GM21367 (cell line): ENCODE measurements around the gene ZNF385B.

Experiments used
- ATAC-seq: cut with Tn5 transposase; IDR thresholded peaks from one replicate; pipeline ENCODE4 v1.9.1; 2021; ENCODE audit not compliant: unreplicated experiment

Gene ZNF385B

GRCh38 chr2:179856205-179856604 is 5.2 kb downstream of the ZNF385B start:
- no peak for ATAC-seq

DNA sequence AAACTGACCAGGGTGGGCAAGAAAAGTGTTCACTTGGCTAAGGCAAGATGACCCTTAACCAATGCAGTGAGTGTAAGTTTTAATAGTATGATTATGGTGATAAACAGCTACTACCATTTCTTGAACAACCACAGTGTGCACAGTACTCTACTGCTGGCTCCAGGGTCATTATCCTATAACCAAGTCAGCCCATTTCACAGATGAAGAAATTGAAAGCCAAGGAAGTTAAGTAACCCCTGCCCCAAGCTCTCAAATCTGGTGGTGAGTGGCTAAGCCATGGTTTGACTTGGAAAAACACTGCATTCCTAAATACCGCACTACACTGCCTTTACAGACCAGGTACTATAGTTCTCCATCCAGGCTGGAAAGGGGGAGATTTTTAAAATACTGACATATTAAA is 5.7 kb downstream of the ZNF385B start:
- ATAC-seq = no peak

DNA sequence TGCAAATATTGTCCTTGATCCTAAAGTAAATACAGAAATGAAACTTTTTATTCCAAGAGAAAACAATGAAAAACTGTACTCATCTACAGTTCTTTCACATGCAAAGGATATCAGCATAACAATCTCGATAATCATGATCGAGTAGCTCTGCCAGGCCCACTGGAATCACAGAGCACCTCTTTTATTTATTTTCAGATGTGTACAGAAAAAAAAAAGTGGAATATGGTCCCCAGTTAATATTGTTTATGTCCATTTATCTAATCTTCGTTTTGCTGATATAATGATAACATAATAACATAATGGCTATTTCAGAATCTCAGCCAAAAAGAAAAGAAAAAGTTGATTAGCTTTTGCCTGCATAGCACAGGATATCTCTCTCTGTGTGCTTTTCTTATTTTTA is 6.5 kb downstream of the ZNF385B start:
- no peak for ATAC-seq

GRCh38 chr2:179853108-179853507 is 8.3 kb downstream of the ZNF385B start:
- no peak for ATAC-seq

GRCh38 chr2:179850188-179850587 is 11.2 kb downstream of the ZNF385B start:
- ATAC-seq = no peak

- no peak for ATAC-seq
These were observed 11.7 kb downstream of the ZNF385B start for GRCh38 chr2:179849719-179850118.

DNA sequence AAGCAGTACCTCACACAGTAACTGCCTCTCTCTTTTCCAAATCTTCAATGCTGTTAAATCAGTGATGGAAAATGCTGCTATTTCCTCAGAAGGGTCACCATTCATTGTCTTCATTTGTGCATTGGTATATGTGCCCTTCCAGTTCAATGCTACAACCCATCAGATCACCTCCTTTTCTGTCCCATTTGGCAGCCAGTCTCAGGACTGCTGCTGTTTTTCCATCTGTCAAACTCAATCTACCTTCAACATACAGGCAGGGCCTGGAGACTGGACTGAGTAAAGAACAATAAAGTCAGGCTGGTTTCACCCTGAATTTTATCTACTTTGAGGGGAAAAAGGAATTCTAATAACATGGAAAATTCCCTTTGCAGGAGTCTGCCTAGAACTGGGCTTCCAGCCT is 17.9 kb downstream of the ZNF385B start:
- ATAC-seq = no peak

DNA sequence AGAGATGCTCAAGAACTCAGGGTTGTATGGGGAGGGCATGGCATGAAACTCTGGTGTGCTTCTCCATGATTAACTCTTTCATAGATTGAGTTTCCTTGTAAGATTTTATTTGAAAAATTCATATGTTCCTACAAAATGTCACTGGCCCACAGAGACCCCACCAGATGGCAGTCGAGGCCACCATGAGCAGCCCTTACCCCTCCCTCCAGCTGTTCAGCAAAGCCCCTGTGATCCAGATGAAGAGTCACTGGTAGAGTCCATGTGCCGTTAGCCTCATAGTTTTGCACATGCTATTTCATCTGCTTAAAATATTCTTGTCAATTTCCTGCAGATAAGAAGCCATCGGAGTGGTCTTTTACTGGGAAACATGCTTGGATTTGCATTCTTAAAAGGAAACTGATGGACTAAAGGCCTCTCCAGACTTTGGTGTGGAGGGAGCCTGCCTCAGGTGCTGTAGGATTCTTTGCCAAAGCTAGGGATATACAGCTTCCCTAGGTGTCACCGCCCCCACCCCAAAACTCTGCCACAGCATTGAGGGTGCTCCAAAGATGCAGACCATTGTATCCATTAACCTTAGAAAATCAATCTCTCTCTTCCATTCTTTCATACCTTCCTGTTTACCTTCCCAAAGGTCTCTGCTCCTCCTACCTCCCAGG is 18.8 kb downstream of the ZNF385B start:
- ATAC-seq = no peak

DNA sequence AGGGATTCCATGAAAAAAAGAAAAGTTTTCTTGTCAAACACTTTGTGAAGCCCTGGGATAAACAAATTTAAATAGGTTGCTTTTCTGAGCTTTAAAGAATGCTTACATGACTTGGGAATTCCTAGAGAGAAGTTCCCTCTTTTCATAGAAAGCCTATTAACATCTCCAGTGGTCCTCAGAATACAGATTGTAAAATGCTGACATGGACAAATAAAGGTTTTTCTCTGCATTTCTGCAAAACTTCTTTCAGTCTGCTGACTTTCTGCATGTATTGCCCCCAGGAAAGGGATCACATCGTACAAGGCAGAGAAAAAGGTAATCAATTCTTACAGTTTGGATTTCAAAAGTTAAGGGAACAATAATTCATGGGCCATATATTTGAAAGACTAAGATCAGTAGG is 20.6 kb downstream of the ZNF385B start:
- no peak for ATAC-seq

- no peak for ATAC-seq
These were observed 24.0 kb downstream of the ZNF385B start for GRCh38 chr2:179837408-179837807.

GRCh38 chr2:179830043-179830787 is 31.2 kb downstream of the ZNF385B start:
- ATAC-seq = no peak

DNA sequence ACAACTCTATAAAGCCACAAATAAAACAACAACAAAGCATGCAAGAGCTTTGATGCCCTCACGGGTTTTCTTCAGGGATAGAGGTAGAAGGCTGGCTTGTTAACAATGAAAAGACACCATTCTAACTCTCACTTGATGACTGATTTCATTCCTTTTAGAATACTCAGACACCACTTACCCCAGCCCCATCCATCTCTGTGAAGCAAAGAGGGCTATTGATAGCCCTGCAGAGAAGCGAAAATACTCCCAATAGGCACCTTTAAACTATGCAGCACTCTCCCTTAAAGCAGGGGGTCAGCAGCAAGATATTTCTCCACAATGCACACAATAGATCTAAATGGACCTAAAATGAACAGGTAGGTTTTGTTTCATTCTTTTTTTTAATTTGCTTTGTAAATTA is 35.1 kb downstream of the ZNF385B start:
- no peak for ATAC-seq

- no peak for ATAC-seq
These were observed 35.9 kb downstream of the ZNF385B start for GRCh38 chr2:179825494-179825893.

- ATAC-seq = no peak
These were observed 36.5 kb downstream of the ZNF385B start for GRCh38 chr2:179824961-179825360.

GRCh38 chr2:179822540-179822939 is 38.9 kb downstream of the ZNF385B start:
- no peak for ATAC-seq

DNA sequence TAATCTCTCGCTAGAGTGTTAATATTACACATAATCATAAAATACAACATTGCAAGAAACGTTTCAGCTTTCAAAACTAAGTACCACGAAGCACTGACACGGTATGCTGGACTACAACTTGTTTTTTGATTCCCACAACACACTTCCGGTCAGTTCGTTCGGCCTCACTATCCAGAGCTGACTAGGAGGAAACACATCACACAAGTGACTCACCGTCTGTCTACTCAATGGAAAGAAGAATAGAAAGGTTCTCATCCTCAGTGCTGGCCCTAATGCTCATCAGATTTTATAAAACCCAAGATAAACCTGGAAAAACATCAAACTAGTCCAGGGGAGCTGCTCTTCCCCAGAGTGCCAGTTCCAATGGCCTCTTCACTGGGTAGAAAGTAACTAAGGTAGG is 42.9 kb downstream of the ZNF385B start:
- no peak for ATAC-seq

DNA sequence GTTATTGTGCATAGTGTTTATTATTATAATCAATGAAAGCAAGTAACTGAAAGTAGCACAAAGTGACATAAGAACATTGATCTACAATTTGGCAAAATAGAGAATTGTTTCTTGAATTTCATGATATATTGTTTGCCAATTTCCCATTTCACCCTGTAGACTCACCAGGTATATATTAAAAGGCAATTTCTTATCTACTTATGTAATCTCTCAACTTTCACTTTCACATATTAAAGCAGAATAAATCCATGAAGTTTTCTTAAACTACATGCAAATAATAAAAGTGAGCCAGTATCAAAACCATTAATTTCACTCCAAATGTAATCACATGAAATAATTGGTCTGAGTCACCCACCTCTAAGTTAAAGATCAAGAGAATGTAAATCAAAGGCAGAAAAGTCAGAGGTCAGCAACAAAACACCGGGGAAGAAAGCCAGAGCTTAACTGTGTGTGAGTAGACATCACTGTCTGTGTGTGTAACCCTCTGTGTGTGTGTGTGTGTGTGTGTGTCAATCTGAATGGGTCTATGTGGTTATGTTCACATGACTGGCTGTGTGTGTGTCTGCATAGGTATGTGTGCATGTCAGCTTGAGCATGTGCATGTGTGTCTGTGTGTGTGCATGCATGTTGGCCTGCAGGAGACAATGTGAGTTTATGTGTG is 44.1 kb downstream of the ZNF385B start:
- no peak for ATAC-seq

DNA sequence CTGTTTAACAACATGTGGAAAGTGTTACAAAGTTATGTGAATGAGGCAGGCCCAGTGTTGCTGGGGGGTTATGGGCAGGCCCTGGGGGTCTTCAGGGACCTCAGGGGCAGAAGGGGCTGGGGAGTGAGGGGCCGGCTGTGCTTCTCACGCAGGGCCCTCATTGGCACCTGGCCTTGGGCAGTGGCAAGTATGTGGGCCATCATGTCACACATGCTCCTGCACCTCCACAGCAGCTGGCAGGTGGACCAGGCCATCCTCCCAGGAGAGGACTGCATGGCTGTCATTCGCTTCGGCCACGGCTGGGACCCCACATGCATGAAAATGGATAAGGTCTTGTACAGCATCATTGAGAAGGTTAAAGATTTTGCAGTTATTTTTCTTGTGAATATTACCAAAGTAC is 47.4 kb downstream of the ZNF385B start:
- ATAC-seq = no peak

- ATAC-seq = no peak
These were observed 48.9 kb downstream of the ZNF385B start for GRCh38 chr2:179812501-179812900.

GRCh38 chr2:179811042-179811441 is 50.4 kb downstream of the ZNF385B start:
- ATAC-seq = no peak

DNA sequence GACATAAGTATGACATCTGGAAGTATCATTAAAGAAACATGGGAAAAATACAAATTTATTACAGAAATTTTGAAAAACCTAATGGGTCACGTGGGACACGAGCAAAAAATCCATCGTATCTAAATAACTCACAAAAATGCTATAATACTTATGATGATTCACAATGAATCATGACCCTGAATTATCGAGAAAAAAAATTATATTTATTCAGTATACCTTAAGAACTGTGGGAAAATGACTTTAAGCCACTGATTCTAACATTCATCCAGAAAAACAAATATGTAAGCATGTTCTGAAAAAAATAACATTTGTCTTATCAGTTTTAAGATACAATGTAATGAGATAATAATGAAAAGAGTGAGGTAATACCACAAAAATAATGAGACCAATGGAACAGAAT is 51.8 kb downstream of the ZNF385B start:
- ATAC-seq = no peak

- ATAC-seq = no peak
These were observed 56.4 kb downstream of the ZNF385B start for GRCh38 chr2:179805001-179805400.
